WI38 (cell line): ENCODE measurements around the gene SHANK2.

ENCODE experiments used
- H3K4me3 ChIP-seq: 2 replicates; pipeline ENCODE4 v1.5.1; 2011; ENCODE audit warnings: low read depth, mild to moderate bottlenecking, control low read depth, low read length
- CTCF ChIP-seq: IDR thresholded peaks from 2 replicates; pipeline ENCODE4 v1.5.1; 2012; ENCODE audit warnings: low read depth, mild to moderate bottlenecking, control low read depth, low read length

Gene SHANK2

GRCh38 chr11:71242391-71242790 is 10.0 kb downstream of the SHANK2 start:
- TF ChIP-seq CTCF = no peak

GRCh38 chr11:71241721-71242259 is 10.6 kb downstream of the SHANK2 start:
- peak overlapping the region; percentile 39 for H3K4me3 ChIP-seq

More at GRCh38 chr11:71242391-71242790, 10.0 kb downstream of the SHANK2 start:
- no peak overlapping the region for H3K4me3 ChIP-seq

GRCh38 chr11:71240865-71241691 is 11.3 kb downstream of the SHANK2 start:
- peak overlapping the region; percentile 39 for H3K4me3 ChIP-seq
- TF ChIP-seq CTCF = no peak

More at GRCh38 chr11:71241721-71242259, 10.6 kb downstream of the SHANK2 start:
- TF ChIP-seq CTCF = no peak

GRCh38 chr11:71240061-71240690 is 12.2 kb downstream of the SHANK2 start:
- peak overlapping the region; percentile 18; the same call in 1 of the 2 replicates for H3K4me3 ChIP-seq
- no peak for TF ChIP-seq CTCF

- TF ChIP-seq CTCF = no peak
- no peak overlapping the region for H3K4me3 ChIP-seq
Measured at GRCh38 chr11:71239581-71239980, 12.8 kb downstream of the SHANK2 start.

- H3K4me3 ChIP-seq = no peak overlapping the region
- no peak for TF ChIP-seq CTCF
Measured at GRCh38 chr11:71238941-71239340, 13.4 kb downstream of the SHANK2 start.
